ENCODE results near the gene CTSL. TPM values are rescaled to one million over a fixed set of nuclear protein-coding genes. Genes with fewer than 3 reads are reported as not detected.

The CTSL gene
- polyA plus RNA-seq, 3 donors from 2014 or later: 0.49 TPM; not detected in 2

DNA sequence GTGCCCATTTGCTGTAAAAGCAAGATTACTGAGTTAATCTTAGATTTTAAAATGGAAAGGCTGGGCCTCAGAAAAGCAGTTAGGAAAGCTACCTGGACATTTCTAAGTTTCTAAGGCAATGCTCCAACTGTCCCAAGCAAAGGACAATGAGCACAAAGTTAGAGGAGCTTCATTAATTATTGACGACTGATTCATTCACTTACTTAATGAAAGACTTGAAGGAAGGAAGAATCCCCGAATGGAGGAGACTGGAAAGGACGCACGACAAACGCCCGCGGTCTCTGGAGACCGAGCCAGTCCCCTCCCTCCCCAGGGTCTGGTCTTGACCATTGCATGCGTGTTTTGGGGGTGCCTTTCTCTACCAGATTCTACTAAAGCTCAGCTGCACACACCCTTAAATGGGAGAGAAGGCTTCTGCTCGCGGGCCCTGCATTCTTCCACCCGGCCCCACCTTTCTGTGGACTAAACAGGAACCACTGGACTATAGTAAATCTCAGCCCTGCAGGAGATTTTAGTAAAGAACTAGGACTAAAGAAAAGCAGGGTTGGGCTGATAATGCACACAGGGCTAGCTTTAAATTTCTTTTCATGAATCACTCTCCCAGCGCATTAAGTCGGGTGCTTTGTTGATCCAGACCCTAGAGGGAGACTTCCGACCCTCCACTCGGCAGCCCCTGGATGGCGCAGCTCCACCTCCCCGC is 44.8 kb downstream of the CTSL start:
- H3K4me1 Mint-ChIP-seq: no peaks in the 10 kb centered on the region
- H3K27me3 Mint-ChIP-seq (ENCODE audit: low read depth in 3 of 3): peaks cover 3 to 10% (median 8%) of the 10 kb centered on the region in 3 donors
- no peak for DNase-seq
- H3K4me3 Mint-ChIP-seq: no peak overlapping the region
- H3K36me3 Mint-ChIP-seq: no peaks in the 10 kb centered on the region
- no peak overlapping the region for H3K27ac Mint-ChIP-seq
- peaks cover 0 to 4% (median 0%) of the 10 kb centered on the region in 6 donors for H3K9me3 Mint-ChIP-seq

DNA sequence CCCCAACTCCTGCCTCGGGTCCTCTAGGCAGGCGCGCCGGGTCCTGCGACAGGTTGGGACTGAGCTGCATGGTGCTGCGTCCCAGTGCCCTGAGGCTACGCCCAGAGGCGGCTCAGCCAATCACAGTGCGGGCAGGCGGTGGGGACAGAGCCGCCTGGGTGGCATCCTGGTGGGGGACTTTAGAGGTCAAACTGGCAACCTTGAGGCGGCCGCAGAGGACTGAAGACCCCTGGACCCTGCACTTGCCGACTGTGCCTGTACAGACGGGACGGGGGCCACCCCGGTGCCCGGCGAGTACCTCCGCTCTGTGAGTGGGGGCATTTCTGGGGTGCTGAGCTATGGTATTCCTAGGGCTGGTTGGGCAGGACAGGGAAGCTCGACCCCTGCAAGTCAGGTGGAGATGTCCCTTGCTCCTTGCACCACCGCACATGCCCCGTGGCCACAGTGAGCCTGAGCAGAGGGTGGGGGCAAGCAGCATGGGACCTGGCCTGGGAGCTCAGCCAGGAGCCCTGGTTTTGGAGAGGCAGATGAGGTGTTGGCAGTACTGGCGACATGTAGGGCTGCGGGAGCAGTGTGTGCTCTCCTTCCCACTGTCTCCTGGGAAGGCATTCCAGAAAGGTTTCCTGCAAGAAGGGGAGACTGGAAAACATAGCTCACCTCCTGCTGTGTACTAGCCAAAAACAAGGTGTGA is 45.5 kb downstream of the CTSL start:
- Mint-ChIP-seq H3K27ac (no peak overlapping the region), H3K27me3 (ENCODE audit: low read depth in 3 of 3) (peaks cover 3 to 10% (median 9%) of the 10 kb centered on the region in 3 donors), H3K36me3 (no peaks in the 10 kb centered on the region), H3K4me1 (no peaks in the 10 kb centered on the region), H3K4me3 (no peak overlapping the region), H3K9me3 (peaks cover 0 to 4% (median 0%) of the 10 kb centered on the region in 6 donors)
- no peak for DNase-seq

DNA sequence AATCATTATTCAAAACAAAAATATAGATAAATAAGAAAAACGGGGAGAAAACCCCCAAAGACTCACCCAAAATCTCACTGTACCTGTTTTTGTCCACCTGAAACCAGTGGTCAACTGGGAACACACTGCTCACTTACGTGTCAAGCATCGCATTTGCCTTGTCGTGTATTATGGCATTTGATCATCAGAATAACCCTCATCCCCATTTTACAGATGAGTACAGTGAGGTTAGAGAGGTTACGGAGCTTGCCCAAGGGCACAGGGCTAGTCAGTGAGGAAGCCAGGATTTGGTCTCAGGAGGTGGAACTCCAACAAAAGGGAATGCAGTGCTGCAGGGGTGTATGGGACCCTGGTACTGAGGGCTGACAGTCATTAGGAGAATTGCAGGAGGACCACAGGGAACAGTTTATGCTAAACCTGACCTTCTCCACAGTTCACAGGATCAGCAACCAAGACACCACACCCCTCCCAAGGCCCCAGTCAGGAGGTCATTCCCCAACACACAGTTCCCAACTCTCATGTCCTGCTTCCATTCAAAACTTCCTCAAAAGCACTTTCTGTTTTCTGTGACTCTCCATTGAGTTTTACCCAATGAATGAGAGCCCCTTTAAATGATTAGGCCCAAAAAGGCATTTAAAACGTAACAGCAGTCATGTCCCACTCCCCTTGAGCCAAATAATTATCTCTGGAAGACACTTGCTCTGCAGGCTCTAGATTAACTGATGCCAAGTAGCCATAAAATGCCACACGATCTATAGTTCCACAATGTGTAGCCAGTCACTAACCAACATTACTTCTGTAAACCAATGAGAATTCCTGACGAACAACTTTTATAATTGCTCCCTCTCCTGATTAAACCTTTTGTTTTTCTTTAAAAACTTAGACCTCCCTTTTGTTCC is 50.8 kb downstream of the CTSL start:
- DNase-seq: no peak
- peaks cover 0 to 5% (median 0%) of the 10 kb centered on the region in 3 donors for H3K27me3 Mint-ChIP-seq (ENCODE audit: low read depth in 3 of 3)
- peaks cover 0 to 4% (median 0%) of the 10 kb centered on the region in 6 donors for H3K9me3 Mint-ChIP-seq
- H3K27ac Mint-ChIP-seq: no peak overlapping the region
- H3K36me3 Mint-ChIP-seq: no peaks in the 10 kb centered on the region
- H3K4me1 Mint-ChIP-seq: no peaks in the 10 kb centered on the region
- no peak overlapping the region for H3K4me3 Mint-ChIP-seq

DNA sequence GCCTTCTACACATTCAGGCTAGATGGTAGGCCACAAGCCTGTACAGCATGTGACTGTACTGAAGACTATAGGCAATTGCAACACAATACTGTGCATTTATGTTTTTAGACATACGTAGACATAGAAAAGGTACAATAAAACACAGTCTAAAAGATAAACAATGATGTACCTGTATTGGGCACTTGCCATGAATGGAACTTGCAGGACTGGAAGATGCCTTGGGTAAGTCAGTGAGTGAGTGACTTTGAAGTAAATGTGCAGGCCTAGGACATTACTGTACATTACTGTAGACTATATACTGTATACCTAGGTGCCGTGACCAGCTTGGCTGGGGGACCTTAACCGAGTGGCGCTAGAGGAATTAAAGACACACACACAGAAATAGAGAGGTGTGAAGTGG is 53.1 kb downstream of the CTSL start:
- H3K9me3 Mint-ChIP-seq: peaks cover 0 to 4% (median 0%) of the 10 kb centered on the region in 6 donors
- H3K4me3 Mint-ChIP-seq: no peak overlapping the region
- peaks cover 0 to 5% (median 2%) of the 10 kb centered on the region in 3 donors for H3K27me3 Mint-ChIP-seq (ENCODE audit: low read depth in 3 of 3)
- H3K4me1 Mint-ChIP-seq: no peaks in the 10 kb centered on the region
- DNase-seq: no peak
- no peak overlapping the region for H3K27ac Mint-ChIP-seq
- no peaks in the 10 kb centered on the region for H3K36me3 Mint-ChIP-seq

Other genes with a start within 250 kb of the CTSL start
- gene DAPK1, start 228.3 kb upstream of the CTSL start, polyA plus RNA-seq: 1 to 10 TPM in 1 of 3 donors, under 1 TPM in 1, not detected in 1; 0.82 to 1.3 TPM
- not detected for gene SPATA31E1, start 156.8 kb downstream of the CTSL start, polyA plus RNA-seq
- gene SPATA31C1, start 191.8 kb downstream of the CTSL start, polyA plus RNA-seq: not detected
- 1 to 10 TPM in 1 of 3 donors, under 1 TPM in 1, not detected in 1; 0.97 to 1.4 TPM for gene CDK20, start 248.4 kb downstream of the CTSL start, polyA plus RNA-seq